ENCODE results near the gene FAM234A.
"Not testable (repeated sequence)": the region's sequence is repeated elsewhere in the genome, so short reads cannot be mapped to it uniquely, and the experiment has no call there.

Gene FAM234A

DNA sequence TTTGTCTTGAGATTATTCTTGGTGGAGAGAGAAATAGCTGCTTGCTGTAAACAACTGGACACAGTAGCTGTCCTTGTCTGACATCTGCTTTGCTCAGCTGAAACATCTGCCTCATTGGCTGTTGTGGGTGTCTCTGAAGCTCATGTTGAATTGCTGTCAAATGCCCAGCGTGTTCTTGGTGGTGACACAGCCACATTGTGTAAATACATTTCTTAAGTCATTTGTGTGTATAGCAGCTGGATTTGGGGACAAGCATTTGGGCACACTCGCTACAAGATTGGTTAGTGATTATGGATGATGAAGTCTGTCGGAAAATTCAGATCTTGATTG, 5.3 kb downstream of the FAM234A start:
- DNase-seq = no peak

DNA sequence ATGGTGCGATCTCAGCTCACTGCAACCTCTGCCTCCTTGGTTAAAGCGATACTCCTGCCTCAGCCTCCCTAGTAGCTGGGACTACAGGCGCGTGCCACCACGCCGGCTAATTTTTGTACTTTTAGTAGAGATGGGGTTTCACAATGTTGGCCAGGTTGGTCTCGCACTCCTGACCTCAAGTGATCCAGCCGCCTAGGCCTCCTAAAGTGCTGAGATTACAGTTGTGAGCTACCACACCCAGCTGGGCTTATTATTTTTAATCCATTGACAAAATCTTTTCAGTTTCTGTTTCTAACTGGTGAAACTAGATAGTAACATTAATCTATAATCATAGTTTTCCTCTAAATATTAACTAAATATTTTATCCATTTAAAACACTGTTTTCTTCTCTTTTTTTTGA, 5.9 kb downstream of the FAM234A start:
- no peak for DNase-seq

DNA sequence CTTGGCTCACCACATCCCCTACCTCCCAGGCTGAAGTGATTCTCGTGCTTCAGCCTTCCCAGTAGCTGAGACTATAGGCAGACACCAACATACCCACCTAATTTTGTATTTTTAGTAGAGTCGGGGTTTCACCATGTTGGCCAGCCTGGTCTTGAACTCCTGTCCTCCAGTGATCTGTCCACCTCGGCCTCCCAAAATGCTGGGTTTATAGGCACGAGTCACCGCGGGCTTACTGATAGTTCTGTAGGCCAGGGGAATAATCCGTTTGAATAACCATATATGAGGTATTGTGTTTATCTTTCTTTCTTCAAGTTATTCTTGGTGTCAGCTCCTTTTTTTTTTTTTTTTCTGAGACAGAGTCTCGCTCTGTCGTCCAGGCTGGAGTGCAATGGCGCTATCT, 7.7 kb downstream of the FAM234A start:
- no peak for DNase-seq

DNA sequence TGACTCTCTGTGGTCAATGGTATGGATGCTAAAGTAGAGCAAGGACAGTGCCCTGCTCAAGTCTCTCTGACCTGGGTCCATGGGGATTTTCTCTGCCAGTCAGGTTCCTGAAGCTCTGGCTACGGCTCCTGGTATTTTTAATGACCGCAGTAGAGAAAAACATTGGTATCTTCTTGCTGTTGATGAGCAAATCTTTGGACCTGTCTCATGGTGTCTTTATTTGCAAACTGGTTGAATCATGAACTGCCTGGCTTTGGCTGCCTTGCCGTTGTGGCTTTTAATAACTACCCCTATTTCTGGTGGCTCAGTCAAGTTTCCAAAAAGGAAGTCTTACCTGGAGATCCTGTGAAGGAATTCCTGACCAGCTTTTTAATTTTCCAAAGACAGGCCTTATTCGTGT, 8.7 kb downstream of the FAM234A start:
- DNase-seq = no peak

DNA sequence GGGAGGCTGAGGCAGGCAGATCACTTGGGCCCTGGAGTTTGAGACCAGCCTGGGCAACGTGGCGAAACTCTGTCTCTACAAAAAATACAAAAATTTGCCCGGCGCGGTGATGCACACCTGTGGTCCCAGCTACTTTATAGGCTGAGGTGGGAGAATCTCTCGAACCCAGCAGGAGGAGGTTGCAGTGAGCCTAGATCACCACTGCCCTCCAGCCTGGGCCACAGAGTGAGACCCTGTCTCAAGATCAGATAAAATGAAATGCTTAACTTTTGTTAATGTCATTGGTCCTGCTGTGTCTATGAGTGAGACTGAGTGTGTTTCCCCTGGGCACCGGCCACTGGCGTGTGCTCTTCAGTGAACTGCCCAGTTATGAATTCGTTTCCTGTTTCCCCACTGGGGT, 10.5 kb downstream of the FAM234A start:
- no peak for DNase-seq

DNA sequence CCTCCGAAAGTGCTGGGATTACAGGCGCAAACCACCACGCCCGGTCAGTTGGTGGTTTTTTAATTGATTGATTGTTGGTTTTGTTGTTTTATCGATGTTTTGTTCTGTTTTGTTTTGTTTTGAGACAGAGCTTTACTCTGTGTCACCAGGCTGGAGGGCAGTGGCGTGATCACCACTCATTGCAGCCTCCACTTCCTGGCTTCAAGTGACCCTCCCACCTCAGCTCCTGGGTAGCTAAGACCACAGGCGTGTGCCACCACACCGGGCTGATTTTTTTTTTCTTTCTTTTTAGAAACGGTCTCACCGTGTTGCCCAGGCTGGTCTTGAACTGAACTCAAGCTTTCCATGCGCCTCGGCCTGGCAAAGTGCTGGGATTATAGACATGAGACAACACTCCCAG, 12.4 kb downstream of the FAM234A start:
- DNase-seq = no peak

DNA sequence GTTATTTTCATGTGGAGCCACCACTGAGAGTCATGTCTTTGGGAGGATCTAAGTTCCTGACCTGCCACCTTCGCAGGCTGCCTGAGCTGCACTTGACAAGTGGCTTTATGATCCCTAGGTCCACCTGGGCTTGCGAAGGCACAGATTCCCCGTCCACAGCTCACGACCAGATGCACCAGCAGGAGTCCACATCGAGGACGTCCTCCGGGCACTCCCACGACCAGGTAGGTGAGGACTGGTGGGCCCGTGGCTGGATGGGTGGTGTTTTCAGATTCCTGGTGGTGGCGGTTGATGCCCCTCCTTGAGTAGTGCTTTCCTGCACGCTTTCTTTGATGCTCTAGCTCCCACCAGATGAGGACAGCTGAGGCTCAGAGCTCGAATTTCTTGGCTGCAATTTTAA, 14.8 kb downstream of the FAM234A start:
- DNase-seq = no peak

DNA sequence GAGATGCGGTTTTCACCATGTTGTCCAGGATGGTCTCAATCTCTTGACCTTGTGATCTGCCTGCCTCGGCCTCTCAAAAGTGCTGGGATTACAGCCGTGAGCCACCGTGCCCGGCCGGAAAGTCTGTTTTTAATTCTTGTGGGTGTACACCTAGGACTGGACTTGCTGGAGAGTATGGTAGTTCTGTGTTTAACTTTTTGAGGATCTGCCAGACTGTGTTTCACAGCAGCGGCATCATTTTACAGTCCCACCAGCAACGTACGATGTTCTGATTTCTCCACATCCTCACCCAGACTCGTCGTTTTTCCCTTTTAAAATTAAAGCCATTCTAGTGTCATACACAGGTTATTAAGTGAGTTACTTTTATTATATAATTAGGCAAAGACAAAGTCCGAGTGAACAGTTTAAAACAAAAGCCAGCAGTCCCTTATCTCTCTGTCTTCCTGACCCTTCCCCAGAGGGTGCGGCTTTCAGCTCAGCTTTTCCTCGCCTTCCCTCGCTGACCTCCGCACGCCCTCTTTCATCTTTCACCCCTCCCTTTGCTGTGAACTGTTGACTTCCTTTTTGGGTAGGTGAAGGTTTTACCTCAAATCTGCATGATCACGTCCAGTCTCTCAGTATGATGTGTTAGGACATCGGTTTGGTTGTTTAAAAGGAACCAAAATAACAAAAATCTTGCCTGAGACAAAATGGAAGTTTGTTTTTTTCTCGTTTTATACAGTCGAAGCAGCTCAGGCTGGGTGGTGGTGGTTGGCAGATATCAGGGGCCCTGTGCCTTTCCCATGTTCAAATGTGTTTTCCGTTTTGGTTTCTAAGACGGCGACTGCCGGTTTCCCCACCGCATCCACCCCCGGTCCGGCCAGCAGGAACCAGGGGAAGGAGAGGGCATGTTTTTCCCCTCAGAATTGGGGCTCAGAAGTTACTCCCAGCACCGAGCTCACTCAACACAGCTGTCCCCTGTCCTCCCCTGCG, 18.0 kb downstream of the FAM234A start:
- no peak for DNase-seq

DNA sequence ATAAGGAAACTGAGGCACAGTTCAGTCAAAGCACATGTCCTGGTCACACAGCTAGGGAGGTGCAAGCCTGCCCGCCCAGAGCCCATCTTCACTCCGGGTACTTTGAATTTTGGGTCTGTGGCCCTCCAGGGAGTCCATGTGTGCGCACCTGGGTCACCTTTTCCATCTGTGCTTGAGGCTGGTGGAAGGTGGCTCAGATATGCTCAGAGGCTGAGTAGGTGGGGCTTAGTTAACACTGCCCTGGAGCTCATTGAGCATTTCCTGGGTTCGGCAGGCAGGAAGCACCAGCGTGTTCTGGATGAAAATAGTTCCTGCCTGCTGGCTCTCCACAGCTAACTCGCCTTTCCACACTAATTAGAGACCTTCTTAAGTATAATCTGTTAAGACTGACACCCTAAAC, 19.2 kb downstream of the FAM234A start:
- DNase-seq = no peak

DNA sequence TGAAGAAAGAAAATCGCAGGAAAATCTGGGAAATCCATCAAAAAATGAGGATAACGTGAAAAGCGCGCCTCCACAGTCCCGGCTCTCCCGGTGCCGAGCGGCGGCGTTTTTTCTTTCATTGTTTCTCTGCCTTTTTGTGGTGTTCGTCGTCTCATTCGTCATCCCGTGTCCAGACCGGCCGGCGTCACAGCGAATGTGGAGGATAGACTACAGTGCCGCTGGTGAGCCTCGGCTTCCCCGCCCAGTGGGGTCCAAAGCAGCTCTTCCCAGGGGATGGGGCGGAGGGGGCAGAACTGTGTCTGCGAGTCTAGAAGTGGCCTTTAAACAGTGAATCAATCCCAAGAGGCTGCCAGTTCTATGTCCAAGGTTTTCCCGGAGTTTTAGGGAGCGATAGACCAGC, 19.8 kb downstream of the FAM234A start:
- DNase-seq = no peak

DNA sequence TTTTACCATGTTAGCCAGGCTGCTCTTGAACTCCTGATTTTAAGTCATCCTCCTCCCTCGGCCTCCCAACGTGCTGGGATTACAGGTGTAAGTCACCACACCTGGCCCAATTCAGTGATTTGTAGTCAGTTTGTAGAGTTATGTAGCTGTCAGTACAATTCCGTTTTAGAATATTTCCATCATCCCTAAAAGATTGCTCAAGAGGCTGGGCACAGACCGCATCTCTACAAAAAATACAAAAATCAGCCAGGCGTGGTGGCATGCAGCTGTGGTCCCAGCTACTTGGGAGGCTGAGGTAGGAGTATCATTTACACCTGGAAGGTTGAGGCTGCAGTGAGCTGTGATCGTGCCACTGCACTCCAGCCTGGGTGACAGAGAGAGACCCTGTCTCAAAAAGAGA, 20.6 kb downstream of the FAM234A start:
- no peak for DNase-seq

DNA sequence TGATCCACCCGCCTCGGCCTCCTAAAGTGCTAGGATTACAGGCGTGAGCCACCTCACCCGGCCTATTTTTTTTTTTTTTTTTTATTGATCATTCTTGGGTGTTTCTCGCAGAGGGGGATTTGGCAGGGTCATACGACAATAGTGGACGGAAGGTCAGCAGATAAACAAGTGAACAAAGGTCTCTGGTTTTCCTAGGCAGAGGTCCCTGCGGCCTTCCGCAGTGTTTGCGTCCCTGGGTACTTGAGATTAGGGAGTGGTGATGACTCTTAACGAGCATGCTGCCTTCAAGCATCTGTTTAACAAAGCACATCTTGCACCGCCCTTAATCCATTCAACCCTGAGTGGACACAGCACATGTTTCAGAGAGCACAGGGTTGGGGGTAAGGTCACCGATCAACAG, 23.5 kb downstream of the FAM234A start:
- not testable (repeated sequence) for DNase-seq

DNA sequence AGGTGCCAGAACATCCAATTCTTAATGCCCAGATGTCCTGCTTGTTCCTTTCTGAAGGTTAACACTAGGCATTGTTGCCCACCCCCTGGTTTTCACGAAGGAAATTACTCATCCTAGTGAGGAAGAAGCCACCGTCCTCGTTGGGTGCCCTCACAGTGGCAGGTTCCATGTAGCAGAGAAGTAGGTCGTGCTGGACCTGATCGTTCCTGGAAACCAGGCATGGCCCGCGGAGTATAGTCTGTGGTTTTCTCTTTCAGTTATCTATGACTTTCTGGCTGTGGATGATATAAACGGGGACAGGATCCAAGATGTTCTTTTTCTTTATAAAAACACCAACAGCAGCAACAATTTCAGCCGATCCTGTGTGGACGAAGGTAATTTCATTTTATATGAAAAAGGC, 24.6 kb downstream of the FAM234A start:
- no peak for DNase-seq

DNA sequence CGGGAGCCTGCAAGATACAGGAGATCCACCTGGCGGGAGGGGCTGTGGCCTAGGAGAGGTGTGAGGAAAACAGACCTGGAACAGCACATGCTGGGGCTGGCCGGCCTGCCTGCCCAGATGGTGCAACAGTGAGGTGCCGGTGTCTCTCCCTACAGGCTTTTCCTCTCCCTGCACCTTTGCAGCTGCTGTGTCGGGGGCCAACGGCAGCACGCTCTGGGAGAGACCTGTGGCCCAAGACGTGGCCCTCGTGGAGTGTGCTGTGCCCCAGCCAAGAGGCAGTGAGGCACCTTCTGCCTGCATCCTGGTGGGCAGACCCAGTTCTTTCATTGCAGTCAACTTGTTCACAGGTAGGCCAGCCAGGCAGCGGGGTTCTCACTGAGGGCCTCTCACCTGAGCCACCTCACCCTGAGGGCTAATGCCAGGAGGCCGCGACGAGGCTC, 25.2 kb downstream of the FAM234A start:
- DNase-seq = no peak

DNA sequence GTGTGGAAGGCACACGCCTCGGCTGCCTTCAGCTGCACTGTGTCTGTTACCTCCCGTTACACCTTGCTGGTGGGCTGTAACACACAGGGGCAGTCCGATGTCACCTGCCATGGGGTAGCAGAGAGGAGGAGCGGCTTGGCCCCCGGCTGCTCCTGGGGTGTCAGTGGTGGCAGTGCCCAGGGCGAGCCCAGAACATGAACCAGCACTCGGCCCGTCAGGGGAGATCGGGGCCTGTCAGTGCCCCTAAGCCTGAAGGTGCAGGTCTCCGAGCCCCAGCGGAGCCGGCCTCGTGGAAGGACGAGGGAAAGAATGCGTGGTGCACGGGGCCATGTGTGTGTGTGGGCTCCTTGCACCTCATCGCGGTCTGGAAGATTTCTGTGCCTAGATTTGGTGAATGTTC, 25.7 kb downstream of the FAM234A start:
- no peak for DNase-seq

DNA sequence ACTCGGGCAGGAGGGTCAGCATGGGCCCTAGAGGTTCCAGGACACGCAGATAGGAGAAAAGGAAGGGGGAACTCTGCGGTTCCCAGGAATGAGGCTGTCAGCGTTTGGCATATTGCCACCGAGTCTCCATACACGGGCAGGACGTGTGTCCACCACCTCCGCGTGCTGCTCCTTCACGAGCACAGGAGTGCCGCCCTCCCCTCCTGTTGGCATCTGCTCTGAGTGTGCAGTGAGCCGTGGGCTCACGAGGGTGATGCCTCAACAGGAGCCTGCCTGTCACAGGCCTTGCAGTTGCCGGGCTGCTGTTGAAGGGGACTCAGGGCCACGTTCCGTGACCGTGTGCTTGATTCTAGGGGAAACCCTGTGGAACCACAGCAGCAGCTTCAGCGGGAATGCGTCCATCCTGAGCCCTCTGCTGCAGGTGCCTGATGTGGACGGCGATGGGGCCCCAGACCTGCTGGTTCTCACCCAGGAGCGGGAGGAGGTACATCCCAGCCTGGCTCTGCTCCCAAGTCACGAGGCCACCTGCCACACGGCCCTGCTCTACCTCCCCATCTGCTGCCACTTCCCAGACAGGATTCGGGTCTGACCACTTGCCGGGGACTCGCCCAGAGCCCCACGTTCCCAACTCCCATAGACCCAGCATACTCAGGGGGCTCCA, 26.5 kb downstream of the FAM234A start:
- DNase-seq = no peak

DNA sequence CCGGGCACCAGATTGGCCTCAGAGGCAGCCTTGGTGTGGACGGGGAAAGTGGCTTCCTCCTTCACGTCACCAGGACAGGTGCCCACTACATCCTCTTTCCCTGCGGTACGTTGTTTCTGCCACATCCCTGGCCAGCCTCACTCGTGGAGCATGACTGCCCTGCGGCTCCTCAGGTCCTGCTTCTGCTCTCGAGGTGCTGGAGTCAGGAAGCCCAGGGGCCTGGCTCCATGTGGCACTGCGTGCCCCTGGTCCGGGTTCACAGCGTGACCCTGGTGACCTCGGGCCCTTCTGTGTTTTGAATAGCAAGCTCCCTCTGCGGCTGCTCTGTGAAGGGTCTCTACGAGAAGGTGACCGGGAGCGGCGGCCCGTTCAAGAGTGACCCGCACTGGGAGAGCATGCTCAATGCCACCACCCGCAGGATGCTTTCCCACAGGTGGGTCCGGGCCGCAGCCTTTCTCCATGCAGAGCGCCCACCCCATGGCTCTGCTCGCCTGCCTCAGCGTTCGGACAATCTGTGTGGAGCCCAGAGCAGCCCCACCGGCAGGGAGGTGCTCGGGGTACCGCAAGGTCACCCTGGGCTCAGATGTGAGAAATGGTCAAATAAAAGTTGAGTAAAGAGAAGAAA, 27.6 kb downstream of the FAM234A start:
- DNase-seq = no peak

DNA sequence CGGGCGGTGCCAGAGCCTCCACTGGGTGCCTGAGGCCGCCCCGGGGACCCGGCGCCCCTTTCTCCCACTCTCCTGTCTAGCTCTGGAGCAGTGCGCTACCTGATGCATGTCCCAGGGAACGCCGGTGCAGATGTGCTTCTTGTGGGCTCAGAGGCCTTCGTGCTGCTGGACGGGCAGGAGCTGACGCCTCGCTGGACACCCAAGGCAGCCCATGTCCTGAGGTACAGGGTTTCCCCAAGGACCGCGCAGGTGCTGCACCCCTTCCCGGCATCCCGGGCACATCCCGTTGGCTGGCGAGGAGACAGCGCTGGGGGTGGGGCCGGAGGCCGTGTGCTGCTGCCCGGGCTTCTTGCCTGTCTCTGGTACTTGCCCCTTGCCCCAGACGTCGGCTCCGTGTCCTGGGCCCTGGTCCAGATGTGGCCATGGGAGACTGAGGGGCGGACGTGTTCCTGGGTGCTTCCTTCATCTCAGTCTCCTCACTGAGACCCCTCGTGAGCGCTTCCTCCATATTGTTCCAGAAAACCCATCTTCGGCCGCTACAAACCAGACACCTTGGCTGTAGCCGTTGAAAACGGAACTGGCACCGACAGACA, 28.7 kb downstream of the FAM234A start:
- DNase-seq = no peak

DNA sequence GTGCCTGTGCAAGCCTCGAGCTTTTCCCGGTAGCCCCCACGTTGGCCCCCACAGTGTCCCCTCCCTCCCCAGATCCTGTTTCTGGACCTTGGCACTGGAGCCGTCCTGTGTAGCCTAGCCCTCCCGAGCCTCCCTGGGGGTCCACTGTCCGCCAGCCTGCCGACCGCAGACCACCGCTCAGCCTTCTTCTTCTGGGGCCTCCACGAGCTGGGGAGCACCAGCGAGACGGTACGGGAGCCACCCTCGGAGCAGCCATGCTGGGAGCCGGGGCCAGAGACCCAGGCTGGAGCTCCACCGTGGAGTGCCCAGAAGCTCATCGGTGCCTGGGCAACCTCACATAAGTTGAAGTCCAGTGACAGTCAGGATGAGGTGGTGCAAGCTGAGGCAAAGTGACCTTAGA, 29.3 kb downstream of the FAM234A start:
- no peak for DNase-seq

DNA sequence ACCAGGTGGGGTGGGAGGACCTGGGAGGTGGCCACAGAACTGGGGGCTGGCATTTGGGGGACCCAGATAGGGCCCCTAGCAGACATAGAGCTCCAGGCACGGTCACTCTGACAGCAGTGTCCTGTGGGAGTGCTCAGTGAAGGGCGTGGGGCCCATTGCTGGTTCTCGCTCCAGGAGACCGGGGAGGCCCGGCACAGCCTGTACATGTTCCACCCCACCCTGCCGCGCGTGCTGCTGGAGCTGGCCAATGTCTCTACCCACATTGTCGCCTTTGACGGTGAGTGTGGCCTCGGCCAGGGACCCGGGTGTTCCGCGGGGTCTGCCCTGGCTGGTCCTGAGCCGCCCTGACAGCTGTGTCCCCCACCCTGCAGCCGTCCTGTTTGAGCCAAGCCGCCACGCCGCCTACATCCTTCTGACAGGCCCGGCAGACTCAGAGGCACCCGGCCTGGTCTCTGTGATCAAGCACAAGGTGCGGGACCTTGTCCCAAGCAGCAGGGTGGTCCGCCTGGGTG, 29.9 kb downstream of the FAM234A start:
- no peak for DNase-seq

DNA sequence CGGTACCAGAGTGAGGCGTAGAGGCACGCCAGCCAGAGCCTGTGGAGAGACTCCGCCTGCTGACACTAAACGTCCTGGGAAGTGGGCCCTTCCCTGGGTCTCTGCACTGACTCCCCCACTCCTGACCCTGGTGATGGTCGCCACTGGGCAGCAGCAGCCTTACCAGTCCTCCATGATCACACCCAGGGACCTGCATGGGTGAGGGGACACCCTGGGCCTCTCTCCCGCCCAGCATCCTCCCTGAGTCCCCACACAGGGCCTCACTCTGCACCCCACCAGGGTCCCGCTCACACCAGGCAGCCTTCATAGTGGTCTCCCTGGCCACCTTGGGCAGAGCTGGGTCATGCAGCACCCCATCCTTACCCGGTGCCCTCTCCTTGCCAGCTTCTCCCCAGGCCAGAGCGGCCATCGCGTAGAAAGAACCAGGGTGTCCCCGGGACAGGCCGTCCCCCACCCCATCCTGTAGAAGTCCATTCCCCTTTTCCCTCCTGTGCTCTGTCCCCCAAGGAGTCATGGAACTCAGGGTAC, 30.4 kb downstream of the FAM234A start:
- DNase-seq = no peak

DNA sequence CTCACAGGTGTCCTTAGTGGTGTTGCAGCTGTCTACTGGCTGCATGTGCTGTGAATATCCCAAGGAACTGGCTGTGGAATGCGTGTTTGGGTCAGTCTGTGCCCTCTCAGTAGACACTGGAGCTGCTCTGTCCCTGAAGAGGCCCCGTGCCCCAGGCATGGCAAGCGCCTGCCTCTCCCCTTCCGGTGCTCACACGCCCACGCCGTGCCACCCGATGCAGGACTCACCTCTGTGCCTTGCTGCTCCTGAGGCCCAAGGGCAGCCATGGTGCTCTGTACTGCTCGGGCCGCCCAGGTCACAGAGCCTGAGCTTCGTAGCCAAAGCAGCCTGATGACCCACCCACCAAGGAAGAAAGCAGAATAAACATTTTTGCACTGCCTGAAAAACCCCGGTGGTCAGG, 31.1 kb downstream of the FAM234A start:
- no peak for DNase-seq

Measured in NCI-H2029 treated with DMSO at 0.1 percent for 48 hours (cell line).